ENCODE measurements around the gene SMYD3. TPM values are rescaled to one million over a fixed set of nuclear protein-coding genes. Genes with fewer than 3 reads are reported as not detected.
A peak's percentile ranks its signal among the peaks of the same experiment; 100 is the strongest.

The SMYD3 gene
- total RNA-seq, 4 donors from 2014 or later: 8.4 to 25.7 (median 14.4) TPM

GRCh38 chr1:246302251-246302625 is 204.8 kb downstream of the SMYD3 start:
- intact Hi-C loops (cut with DNase I; ENCODE audit: low total_unique reads): no loop called here
- WGBS, 2 donors: 68 to 80% methylated on average over 1 of the region's 1 CpG
- no peak for DNase-seq (ENCODE audit: low spot score in 2 of 2)
- no peak overlapping the region for H3K4me3 ChIP-seq (ENCODE audit: low read depth, poor library complexity, severe bottlenecking)
- TF ChIP-seq CTCF (IDR thresholded peaks at IDR 0.05): no peak
- TF ChIP-seq POLR2A (IDR thresholded peaks at IDR 0.05): no peak

- 44 to 49% methylated on average over 6 of the region's 6 CpGs for WGBS, 2 donors
- TF ChIP-seq CTCF (IDR thresholded peaks at IDR 0.05) (no peak), POLR2A (IDR thresholded peaks at IDR 0.05) (no peak)
- H3K4me3 ChIP-seq (ENCODE audit: low read depth, poor library complexity, severe bottlenecking): no peak overlapping the region
- DNase-seq (ENCODE audit: low spot score in 2 of 2): no peak
- intact Hi-C loops (cut with DNase I; ENCODE audit: low total_unique reads): no loop called here
Measured at GRCh38 chr1:246301553-246302250, 205.4 kb downstream of the SMYD3 start.

GRCh38 chr1:246300626-246301549 is 206.2 kb downstream of the SMYD3 start:
- DNase-seq (ENCODE audit: low spot score in 2 of 2): no peak
- TF ChIP-seq POLR2A (IDR thresholded peaks at IDR 0.05) (no peak), CTCF (IDR thresholded peaks at IDR 0.05) (no peak)
- no peak overlapping the region for H3K4me3 ChIP-seq (ENCODE audit: low read depth, poor library complexity, severe bottlenecking)
- intact Hi-C loops (cut with DNase I; ENCODE audit: low total_unique reads): no loop called here
- 45 to 46% methylated on average over 6 of the region's 6 CpGs for WGBS, 2 donors

- H3K4me3 ChIP-seq (ENCODE audit: low read depth, poor library complexity, severe bottlenecking): no peak overlapping the region
- TF ChIP-seq POLR2A (IDR thresholded peaks at IDR 0.05) (no peak), CTCF (IDR thresholded peaks at IDR 0.05) (no peak)
- intact Hi-C loops (cut with DNase I; ENCODE audit: low total_unique reads): no loop called here
- DNase-seq (ENCODE audit: low spot score in 2 of 2): no peak
- WGBS, 2 donors: 70 to 80% methylated on average over 5 of the region's 5 CpGs
Measured at GRCh38 chr1:246297279-246298265, 209.5 kb downstream of the SMYD3 start.

GRCh38 chr1:246295968-246296367 is 211.1 kb downstream of the SMYD3 start:
- no peak overlapping the region for H3K4me3 ChIP-seq (ENCODE audit: low read depth, poor library complexity, severe bottlenecking)
- intact Hi-C loops (cut with DNase I; ENCODE audit: low total_unique reads): no loop called here
- TF ChIP-seq CTCF (IDR thresholded peaks at IDR 0.05) (no peak), POLR2A (IDR thresholded peaks at IDR 0.05) (no peak)
- DNase-seq (ENCODE audit: low spot score in 2 of 2): peak in 1 of 2 donors; percentile 15
- 58 to 60% methylated on average over 5 of the region's 5 CpGs for WGBS, 2 donors
